WTC11 (cell line): ENCODE data around the gene MGRN1.

ENCODE experiments used
- CTCF ChIP-seq: fragments of 200-600 bp; IDR thresholded peaks from 2 replicates; pipeline ENCODE4 v1.8.0; 2022; ENCODE audit warnings: antibody characterized with exemption
- EMX1 ChIP-seq: fragments of 250-450 bp; sonication (Bioruptor Pico); IDR thresholded peaks from 2 replicates; pipeline ENCODE4 v1.8.0; 2021; ENCODE audit warnings: mild to moderate bottlenecking
- IRF1 ChIP-seq: sonication (generic); formaldehyde crosslinking; IDR thresholded peaks from 2 replicates; pipeline ENCODE4 v1.8.0; 2023; ENCODE audit warnings: missing genetic modification reagents
- TF ChIP-seq, protein P1 (sequence below): sonication (generic); formaldehyde crosslinking; IDR thresholded peaks from 2 replicates; pipeline ENCODE4 v1.8.0; 2022; ENCODE audit warnings: mild to moderate bottlenecking, missing genetic modification reagents
- TF ChIP-seq, protein P2 (sequence below): sonication (generic); formaldehyde crosslinking; conservative IDR thresholded peaks from 2 replicates; pipeline ENCODE4 v1.8.1; 2023; ENCODE audit warnings: mild to moderate bottlenecking, low read depth, missing genetic modification reagents, moderate library complexity

GRCh38 chr16:4604401-4604800, 20.2 kb upstream of the MGRN1 start:
- TF ChIP-seq EMX1 (CRISPR knock-in tag) = no peak
- no peak for TF ChIP-seq IRF1
- no peak for TF ChIP-seq CTCF
- TF ChIP-seq, protein P1, sequence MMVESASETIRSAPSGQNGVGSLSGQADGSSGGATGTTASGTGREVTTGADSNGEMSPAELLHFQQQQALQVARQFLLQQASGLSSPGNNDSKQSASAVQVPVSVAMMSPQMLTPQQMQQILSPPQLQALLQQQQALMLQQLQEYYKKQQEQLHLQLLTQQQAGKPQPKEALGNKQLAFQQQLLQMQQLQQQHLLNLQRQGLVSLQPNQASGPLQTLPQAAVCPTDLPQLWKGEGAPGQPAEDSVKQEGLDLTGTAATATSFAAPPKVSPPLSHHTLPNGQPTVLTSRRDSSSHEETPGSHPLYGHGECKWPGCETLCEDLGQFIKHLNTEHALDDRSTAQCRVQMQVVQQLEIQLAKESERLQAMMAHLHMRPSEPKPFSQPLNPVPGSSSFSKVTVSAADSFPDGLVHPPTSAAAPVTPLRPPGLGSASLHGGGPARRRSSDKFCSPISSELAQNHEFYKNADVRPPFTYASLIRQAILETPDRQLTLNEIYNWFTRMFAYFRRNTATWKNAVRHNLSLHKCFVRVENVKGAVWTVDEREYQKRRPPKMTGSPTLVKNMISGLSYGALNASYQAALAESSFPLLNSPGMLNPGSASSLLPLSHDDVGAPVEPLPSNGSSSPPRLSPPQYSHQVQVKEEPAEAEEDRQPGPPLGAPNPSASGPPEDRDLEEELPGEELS (CRISPR knock-in tag) = no peak
- TF ChIP-seq, protein P2, sequence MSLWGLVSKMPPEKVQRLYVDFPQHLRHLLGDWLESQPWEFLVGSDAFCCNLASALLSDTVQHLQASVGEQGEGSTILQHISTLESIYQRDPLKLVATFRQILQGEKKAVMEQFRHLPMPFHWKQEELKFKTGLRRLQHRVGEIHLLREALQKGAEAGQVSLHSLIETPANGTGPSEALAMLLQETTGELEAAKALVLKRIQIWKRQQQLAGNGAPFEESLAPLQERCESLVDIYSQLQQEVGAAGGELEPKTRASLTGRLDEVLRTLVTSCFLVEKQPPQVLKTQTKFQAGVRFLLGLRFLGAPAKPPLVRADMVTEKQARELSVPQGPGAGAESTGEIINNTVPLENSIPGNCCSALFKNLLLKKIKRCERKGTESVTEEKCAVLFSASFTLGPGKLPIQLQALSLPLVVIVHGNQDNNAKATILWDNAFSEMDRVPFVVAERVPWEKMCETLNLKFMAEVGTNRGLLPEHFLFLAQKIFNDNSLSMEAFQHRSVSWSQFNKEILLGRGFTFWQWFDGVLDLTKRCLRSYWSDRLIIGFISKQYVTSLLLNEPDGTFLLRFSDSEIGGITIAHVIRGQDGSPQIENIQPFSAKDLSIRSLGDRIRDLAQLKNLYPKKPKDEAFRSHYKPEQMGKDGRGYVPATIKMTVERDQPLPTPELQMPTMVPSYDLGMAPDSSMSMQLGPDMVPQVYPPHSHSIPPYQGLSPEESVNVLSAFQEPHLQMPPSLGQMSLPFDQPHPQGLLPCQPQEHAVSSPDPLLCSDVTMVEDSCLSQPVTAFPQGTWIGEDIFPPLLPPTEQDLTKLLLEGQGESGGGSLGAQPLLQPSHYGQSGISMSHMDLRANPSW = no peak
